Memory B cell (primary cell): ENCODE data around the gene CNTF.
"Not testable (repeated sequence)": the region's sequence is repeated elsewhere in the genome, so short reads cannot be mapped to it uniquely, and the experiment has no call there.

Source experiments
- ATAC-seq: fragments of 150-1000 bp; cut with Tn5 transposase; 2 replicates; pipeline ENCODE4 v1.10.0; 2021; ENCODE audit warnings: low read depth, mild to moderate bottlenecking, moderate library complexity
- DNase-seq, 2 donors: peaks; one replicate each; pipeline ENCODE4 v3.0.0; 2022; ENCODE audit warnings: low spot score in 2 of 2
- H3K27ac Mint-ChIP-seq: one replicate; pipeline ENCODE4 v1.8.0; 2022; ENCODE audit warnings: mild to moderate bottlenecking, moderate library complexity, mixed read lengths
- H3K27me3 Mint-ChIP-seq: one replicate; pipeline ENCODE4 v1.8.0; 2022; ENCODE audit warnings: mixed read lengths
- H3K36me3 Mint-ChIP-seq: one replicate; pipeline ENCODE4 v1.8.0; 2022; ENCODE audit warnings: mild to moderate bottlenecking, mixed read lengths
- H3K4me1 Mint-ChIP-seq: one replicate; pipeline ENCODE4 v1.8.0; 2022; ENCODE audit warnings: mixed read lengths
- H3K4me3 Mint-ChIP-seq: one replicate; pipeline ENCODE4 v1.8.0; 2022; ENCODE audit warnings: mild to moderate bottlenecking, moderate library complexity, mixed read lengths
- H3K9me3 Mint-ChIP-seq: one replicate; pipeline ENCODE4 v1.8.0; 2022; ENCODE audit warnings: mixed read lengths

CNTF gene

GRCh38 chr11:58622344-58622743, at the start of gene CNTF:
TSS of gene CNTF (plus strand) at chr11:58622665. CDS start at chr11:58622753, 88 bp downstream.
- H3K4me3 Mint-ChIP-seq = no peak within 1 kb of the TSS
- peak within 1 kb of the TSS; percentile 26 for H3K27ac Mint-ChIP-seq
- peaks cover 9% of the 10 kb centered on the region for H3K4me1 Mint-ChIP-seq
- DNase-seq (no peak), ATAC-seq (no peak)
- no peaks in the 10 kb centered on the region for H3K27me3 Mint-ChIP-seq
- no peaks in the 10 kb centered on the region for H3K9me3 Mint-ChIP-seq
- peaks cover 36% of the 10 kb centered on the region for H3K36me3 Mint-ChIP-seq

GRCh38 chr11:58572906-58573305, 49.6 kb upstream of the CNTF start:
- H3K36me3 Mint-ChIP-seq, H3K27me3 Mint-ChIP-seq, DNase-seq, ATAC-seq, H3K9me3 Mint-ChIP-seq: not testable (repeated sequence)
- Mint-ChIP-seq H3K4me1 (peaks cover 28% of the 10 kb centered on the region), H3K27ac (peak overlapping the region; percentile 100), H3K4me3 (peak overlapping the region; percentile 89)

GRCh38 chr11:58573451-58574104, 48.9 kb upstream of the CNTF start:
- no peaks in the 10 kb centered on the region for H3K9me3 Mint-ChIP-seq
- H3K4me3 Mint-ChIP-seq = peak overlapping the region; percentile 89
- H3K27ac Mint-ChIP-seq = peak overlapping the region; percentile 100
- H3K27me3 Mint-ChIP-seq = no peaks in the 10 kb centered on the region
- H3K4me1 Mint-ChIP-seq = peaks cover 24% of the 10 kb centered on the region
- peaks cover 6% of the 10 kb centered on the region for H3K36me3 Mint-ChIP-seq
- ATAC-seq = peak; percentile 34
- DNase-seq = peak; percentile 36 to 60

GRCh38 chr11:58574881-58575280, 47.6 kb upstream of the CNTF start:
- no peak for DNase-seq
- peak overlapping the region; percentile 100 for H3K27ac Mint-ChIP-seq
- peaks cover 6% of the 10 kb centered on the region for H3K36me3 Mint-ChIP-seq
- H3K4me1 Mint-ChIP-seq = peaks cover 22% of the 10 kb centered on the region
- no peaks in the 10 kb centered on the region for H3K27me3 Mint-ChIP-seq
- ATAC-seq = no peak
- peak overlapping the region; percentile 89 for H3K4me3 Mint-ChIP-seq
- no peaks in the 10 kb centered on the region for H3K9me3 Mint-ChIP-seq

GRCh38 chr11:58575377-58576020, 47.0 kb upstream of the CNTF start, which contains the start of gene LPXN:
TSS of gene LPXN (minus strand) at chr11:58575856. CDS start at chr11:58575772, 84 bp downstream.
- H3K27ac Mint-ChIP-seq = peak within 1 kb of the TSS; percentile 100
- DNase-seq = peak; percentile 68 to 74
- peaks cover 3% of the 10 kb centered on the region for H3K36me3 Mint-ChIP-seq
- no peaks in the 10 kb centered on the region for H3K9me3 Mint-ChIP-seq
- H3K4me3 Mint-ChIP-seq = peak within 1 kb of the TSS; percentile 89
- no peaks in the 10 kb centered on the region for H3K27me3 Mint-ChIP-seq
- peaks cover 24% of the 10 kb centered on the region for H3K4me1 Mint-ChIP-seq
- peak; percentile 7 for ATAC-seq

- Mint-ChIP-seq H3K27me3 (no peaks in the 10 kb centered on the region), H3K27ac (peak overlapping the region; percentile 100), H3K4me3 (peak overlapping the region; percentile 96), H3K36me3 (no peaks in the 10 kb centered on the region), H3K9me3 (no peaks in the 10 kb centered on the region), H3K4me1 (peaks cover 30% of the 10 kb centered on the region)
- DNase-seq (no peak), ATAC-seq (no peak)
These were observed 45.5 kb upstream of the CNTF start for GRCh38 chr11:58576887-58577471.

GRCh38 chr11:58577555-58578135, 44.8 kb upstream of the CNTF start:
- ATAC-seq = peak; percentile 39
- Mint-ChIP-seq H3K4me1 (peaks cover 36% of the 10 kb centered on the region), H3K27ac (peak overlapping the region; percentile 100), H3K4me3 (peak overlapping the region; percentile 96), H3K27me3 (no peaks in the 10 kb centered on the region), H3K36me3 (peaks cover 1% of the 10 kb centered on the region), H3K9me3 (no peaks in the 10 kb centered on the region)
- peak; percentile 77 to 84 for DNase-seq

- H3K27me3 Mint-ChIP-seq = no peaks in the 10 kb centered on the region
- peaks cover 1% of the 10 kb centered on the region for H3K36me3 Mint-ChIP-seq
- H3K27ac Mint-ChIP-seq = peak overlapping the region; percentile 100
- peak overlapping the region; percentile 96 for H3K4me3 Mint-ChIP-seq
- DNase-seq = peak; percentile 89 to 92
- no peaks in the 10 kb centered on the region for H3K9me3 Mint-ChIP-seq
- H3K4me1 Mint-ChIP-seq = peaks cover 37% of the 10 kb centered on the region
- peak; percentile 9 for ATAC-seq
These were observed 44.3 kb upstream of the CNTF start for GRCh38 chr11:58578136-58578634.

GRCh38 chr11:58578635-58579191, 43.8 kb upstream of the CNTF start, which contains the start of gene ZFP91:
TSS of gene ZFP91 (plus strand) at chr11:58579063. CDS start at chr11:58579282, 219 bp downstream.
- no peaks in the 10 kb centered on the region for H3K9me3 Mint-ChIP-seq
- peak within 1 kb of the TSS; percentile 96 for H3K4me3 Mint-ChIP-seq
- DNase-seq = peak in 1 of 2 donors; percentile 91
- peak within 1 kb of the TSS; percentile 100 for H3K27ac Mint-ChIP-seq
- H3K36me3 Mint-ChIP-seq = peaks cover 1% of the 10 kb centered on the region
- H3K4me1 Mint-ChIP-seq = peaks cover 34% of the 10 kb centered on the region
- peak; percentile 46 for ATAC-seq
- H3K27me3 Mint-ChIP-seq = no peaks in the 10 kb centered on the region

GRCh38 chr11:58579192-58580129, 43.0 kb upstream of the CNTF start:
- peak overlapping the region; percentile 96 for H3K4me3 Mint-ChIP-seq
- H3K9me3 Mint-ChIP-seq = no peaks in the 10 kb centered on the region
- ATAC-seq (peak; percentile 37), DNase-seq (peak; percentile 89 to 91)
- H3K27ac Mint-ChIP-seq = peak overlapping the region; percentile 100
- H3K36me3 Mint-ChIP-seq = peaks cover 1% of the 10 kb centered on the region
- no peaks in the 10 kb centered on the region for H3K27me3 Mint-ChIP-seq
- peaks cover 30% of the 10 kb centered on the region for H3K4me1 Mint-ChIP-seq

GRCh38 chr11:58580311-58580710, 42.2 kb upstream of the CNTF start:
- ATAC-seq (no peak), DNase-seq (no peak)
- H3K4me1 Mint-ChIP-seq = peaks cover 25% of the 10 kb centered on the region
- H3K36me3 Mint-ChIP-seq = peaks cover 1% of the 10 kb centered on the region
- no peaks in the 10 kb centered on the region for H3K27me3 Mint-ChIP-seq
- peak overlapping the region; percentile 96 for H3K4me3 Mint-ChIP-seq
- peak overlapping the region; percentile 100 for H3K27ac Mint-ChIP-seq
- H3K9me3 Mint-ChIP-seq = no peaks in the 10 kb centered on the region

- Mint-ChIP-seq H3K4me3 (no peak overlapping the region), H3K9me3 (no peaks in the 10 kb centered on the region), H3K27ac (no peak overlapping the region), H3K36me3 (peaks cover 4% of the 10 kb centered on the region), H3K4me1 (peaks cover 28% of the 10 kb centered on the region), H3K27me3 (no peaks in the 10 kb centered on the region)
- no peak for ATAC-seq
- DNase-seq = no peak
These were observed 40.0 kb upstream of the CNTF start for GRCh38 chr11:58582437-58582836.

- DNase-seq (no peak), ATAC-seq (peak; percentile 51)
- Mint-ChIP-seq H3K9me3 (no peaks in the 10 kb centered on the region), H3K4me1 (peaks cover 22% of the 10 kb centered on the region), H3K27me3 (no peaks in the 10 kb centered on the region), H3K36me3 (peaks cover 8% of the 10 kb centered on the region), H3K27ac (peak overlapping the region; percentile 40), H3K4me3 (peak overlapping the region; percentile 51)
These were observed 35.5 kb upstream of the CNTF start for GRCh38 chr11:58586998-58587397.
